DMS53 (cell line): ENCODE results near the gene SERTAD4.
"Not testable (repeated sequence)": the region's sequence is repeated elsewhere in the genome, so short reads cannot be mapped to it uniquely, and the experiment has no call there.

ENCODE experiments used
- DNase-seq: peaks from one replicate; lab custom pipeline; 2025; lab: John Stamatoyannopoulos, UW

SERTAD4 gene

GRCh38 chr1:210260096-210260495 is 27.5 kb downstream of the SERTAD4 start:
- DNase-seq: peak; percentile 19

- DNase-seq: no peak
Observed at GRCh38 chr1:210262167-210262896, 29.7 kb downstream of the SERTAD4 start.

DNA sequence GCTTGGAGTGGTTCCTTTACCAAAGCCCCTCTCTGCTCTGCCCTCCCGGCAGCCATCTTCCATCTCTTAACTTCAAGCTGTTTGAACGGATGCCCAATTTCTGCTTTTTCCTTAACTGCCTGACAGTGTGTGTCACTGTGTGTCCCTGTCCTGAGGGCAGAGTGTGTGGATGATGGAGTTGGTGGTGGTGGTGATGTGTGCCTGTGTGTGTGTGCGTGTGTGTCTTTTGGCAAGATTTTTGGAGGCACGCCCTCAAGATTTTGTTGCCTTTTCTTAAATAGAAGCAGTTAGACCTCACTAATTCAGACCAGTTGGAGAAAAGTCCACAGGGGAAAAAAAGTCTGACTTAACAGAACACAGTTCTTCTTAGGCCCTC is 30.3 kb downstream of the SERTAD4 start:
- DNase-seq: no peak

DNA sequence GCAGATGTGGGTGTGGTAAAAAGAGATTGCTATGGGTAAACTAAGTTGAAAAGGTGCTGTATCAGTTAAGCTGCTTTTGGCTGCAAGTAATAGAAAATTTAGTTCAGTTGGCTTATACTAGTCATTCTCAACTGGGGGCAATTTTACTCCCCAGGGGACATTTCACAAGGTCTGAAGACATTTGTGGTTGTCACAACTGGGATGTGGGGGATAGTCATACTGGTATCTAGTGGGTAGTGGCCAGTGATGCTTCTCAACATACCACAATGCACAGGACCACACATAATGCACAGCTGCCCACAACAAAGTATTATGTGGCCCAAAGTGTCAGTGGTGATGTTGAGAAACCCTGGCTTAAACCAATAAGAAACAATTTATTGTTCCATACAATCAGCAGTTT is 31.4 kb downstream of the SERTAD4 start:
- no peak for DNase-seq

- DNase-seq: peak; percentile 19
Observed at GRCh38 chr1:210264496-210265380, 32.1 kb downstream of the SERTAD4 start.

- DNase-seq: not testable (repeated sequence)
Observed at GRCh38 chr1:210265392-210265955, 32.9 kb downstream of the SERTAD4 start.

- no peak for DNase-seq
Observed at GRCh38 chr1:210269981-210270380, 37.4 kb downstream of the SERTAD4 start.

DNA sequence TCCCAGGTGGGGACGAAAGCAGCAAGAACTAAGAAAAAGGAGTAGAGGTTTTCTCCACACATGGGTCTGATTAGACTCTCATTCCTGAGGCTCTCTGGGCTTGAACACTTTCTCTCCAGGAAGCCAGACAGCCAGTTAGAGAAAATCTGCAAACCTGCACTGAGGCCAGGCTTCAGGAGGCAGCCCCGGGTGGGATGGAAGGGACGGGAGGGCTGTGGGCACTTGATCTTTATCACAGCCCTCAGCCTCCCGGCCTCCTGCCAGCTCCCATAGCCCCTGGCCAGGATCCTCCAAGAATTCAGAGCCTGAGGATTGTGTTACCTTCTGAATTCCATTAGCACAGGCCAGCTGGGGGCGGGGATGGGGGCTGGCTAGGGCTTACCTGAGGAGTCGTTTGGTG is 40.1 kb downstream of the SERTAD4 start:
- no peak for DNase-seq

- no peak for DNase-seq
Observed at GRCh38 chr1:210280221-210280620, 47.6 kb downstream of the SERTAD4 start.

DNA sequence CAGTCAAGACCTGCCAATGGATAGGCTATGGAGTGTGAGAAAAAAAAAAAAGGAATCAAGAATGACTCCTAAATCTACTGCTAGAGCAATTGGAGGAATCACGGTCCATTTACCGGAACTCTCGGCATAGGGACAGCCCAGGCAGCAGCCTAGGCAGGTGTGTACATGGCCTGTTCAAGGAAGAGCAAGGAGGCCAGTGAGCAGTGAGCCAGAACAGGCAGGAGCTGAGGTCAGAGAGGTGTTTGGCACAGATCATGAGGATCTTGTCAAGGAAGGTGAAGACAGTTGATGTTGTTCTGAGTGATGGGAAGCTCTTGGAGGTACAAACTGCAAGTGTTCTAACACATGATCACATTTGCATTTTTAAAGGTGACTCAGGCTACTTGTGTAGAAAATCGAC is 55.5 kb downstream of the SERTAD4 start:
- peak; percentile 50 for DNase-seq

DNA sequence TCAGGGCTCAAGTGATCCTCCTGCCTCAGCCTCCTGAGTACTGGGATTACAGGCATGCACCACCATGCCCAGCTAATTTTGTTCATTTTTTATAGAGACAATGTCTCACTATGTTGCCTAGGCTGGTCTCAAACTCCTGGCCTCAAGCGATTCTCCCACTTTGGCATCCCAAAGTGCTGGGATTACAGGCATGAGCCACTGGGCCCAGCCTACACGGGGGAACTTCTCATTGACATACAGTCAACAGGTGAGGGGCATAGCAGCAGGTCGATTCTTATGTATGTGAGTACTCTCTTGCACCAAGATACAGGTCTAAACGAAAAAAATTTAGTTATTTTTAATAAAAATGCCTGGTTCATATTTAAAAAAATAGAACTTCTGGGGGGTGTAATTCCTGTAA is 56.7 kb downstream of the SERTAD4 start:
- no peak for DNase-seq

DNA sequence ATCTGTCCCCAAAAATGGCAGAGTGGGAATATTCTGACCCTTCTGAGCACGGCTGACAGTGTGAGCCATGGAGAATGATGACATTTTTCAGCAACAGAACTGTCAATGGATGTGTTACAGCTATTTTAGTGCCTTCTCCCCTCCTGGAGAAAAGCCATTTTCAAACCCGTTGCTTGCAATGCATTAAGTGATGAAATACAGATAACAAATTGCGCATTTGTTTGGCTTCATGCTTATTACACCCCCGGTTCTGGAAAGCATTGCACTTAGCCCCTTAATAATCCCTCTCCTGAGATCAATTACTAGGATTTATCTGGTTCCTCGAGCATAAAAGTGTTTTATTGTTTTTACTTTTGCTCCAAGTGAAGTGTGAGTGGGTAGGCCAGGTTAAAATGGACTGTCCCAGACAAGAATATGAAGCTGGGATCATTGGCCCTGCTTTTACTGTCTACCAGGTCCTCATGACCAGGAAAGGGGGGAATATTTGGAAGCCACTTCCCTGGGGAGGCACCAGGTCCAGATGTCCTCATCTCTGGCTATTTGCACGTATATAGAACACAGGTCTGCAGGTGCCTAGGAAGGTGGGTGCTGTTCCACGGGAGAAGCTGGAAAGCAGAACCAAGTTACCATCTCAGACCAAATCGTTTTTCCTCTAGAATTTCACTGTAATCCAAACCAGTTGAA is 58.6 kb downstream of the SERTAD4 start:
- DNase-seq: no peak

DNA sequence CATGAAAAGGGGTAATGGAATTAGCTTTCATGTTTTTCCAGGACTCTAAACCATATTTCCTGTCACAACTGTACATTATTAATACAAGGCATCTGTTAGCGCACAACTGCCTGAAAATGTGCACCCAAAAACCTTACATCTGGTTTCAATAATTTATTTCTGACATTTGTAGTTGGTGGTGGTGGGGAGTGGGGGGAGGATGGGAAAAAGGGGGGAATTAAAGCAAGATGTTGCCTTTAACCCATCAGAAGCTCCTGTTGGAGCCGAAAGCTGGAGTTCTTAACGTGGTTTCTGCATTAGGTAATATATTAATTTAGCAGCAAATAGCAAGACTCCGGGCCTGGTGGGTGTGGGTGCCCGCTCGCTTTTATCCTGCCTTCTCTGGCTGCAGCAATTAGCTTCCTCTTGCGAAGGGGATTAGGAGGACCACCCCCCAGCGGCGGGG is 59.2 kb downstream of the SERTAD4 start:
- DNase-seq: peak; percentile 47

DNA sequence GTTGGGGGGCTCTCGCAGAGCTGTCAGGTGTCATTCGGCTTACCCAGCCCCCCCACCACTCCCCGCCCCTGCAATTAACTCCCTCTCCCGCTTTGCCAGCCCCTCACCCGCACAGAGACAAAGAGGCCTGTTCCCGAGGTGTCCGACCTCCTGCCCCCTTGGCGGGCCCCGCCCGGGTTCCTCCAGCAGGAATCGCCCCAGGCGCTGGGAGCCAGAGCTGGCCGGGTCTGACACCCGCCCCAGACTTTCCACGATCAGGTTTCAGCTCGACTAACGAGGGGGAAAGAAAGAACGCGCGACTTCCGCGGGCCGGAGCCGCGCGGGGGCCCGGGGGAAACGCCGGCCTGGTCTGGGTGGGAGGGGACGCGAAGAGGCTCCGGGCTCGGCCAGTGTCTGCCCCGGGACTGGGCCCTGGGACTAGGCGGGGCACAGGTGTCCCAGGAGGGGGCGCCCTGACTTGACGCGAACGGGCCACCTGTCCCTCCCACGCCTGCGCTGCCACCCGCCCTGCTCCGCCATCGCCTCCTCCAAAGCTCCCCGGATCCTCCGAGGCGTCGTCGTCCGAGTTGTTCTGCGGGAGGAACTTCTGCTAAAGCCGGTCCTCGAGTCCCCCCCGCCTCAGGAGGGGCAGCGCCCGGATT is 59.8 kb downstream of the SERTAD4 start:
- DNase-seq: peak; percentile 93

DNA sequence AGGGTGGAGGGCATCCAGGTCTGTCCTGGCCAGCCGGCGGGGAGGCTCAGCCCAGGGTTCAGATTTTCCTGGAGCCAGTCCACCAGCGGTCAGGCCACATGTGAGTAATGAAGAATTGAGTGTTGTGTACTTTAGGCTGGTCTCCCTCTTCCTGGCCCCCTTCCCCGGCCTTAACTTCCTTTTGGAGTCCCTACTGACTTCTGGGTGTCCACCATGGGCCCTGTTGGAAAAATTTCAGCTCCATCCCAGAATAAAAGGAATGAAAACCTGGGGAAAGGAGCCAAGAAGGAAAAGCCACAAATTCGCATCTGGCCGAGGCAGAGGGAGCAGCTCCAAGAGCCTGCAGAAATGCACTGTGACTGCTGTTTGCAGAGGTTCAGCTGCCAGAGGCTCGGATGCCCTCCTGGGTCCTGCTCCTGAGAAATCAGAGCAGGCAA is 60.6 kb downstream of the SERTAD4 start:
- DNase-seq: peak; percentile 36

DNA sequence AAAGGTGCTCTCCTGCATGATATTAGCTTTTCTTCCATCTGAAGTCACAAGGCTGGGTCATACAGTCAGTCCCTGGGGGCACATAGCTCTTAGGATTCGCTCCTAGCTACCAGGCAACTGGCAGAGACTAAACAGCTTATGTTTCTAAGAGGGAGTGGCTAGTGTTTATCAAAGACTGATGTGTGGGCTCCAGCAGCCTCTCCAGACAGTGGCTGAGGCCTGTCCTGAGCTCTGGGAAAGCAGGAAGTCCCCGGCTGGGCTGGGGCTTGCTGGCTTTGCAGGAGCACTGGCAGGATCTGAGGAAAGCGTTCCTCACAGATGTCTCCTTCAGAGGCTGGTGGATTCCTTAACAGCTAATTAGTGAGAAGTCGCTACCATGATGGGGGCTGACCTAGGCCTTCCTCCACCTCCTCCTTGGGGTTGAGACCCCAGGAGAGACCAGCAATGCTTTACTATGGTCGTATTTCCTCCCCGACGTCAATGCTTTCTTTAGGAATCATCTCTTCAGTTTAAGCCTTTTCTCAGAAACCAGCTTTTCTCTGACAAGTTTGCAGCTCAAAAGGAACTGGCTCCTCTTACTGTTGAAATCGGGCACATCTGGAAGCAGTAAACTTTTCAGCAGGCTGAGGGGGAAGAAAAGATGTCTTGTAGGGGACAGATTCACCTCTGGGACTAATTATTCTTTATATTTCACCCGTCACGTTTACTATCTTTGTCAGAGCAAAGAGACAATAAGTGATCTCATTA is 62.6 kb downstream of the SERTAD4 start:
- DNase-seq: peak; percentile 41
